Ovary (tissue), 9 donors: ENCODE data around the gene SH3GL3. TPM values are rescaled to one million over a fixed set of nuclear protein-coding genes. Genes with fewer than 3 reads are reported as not detected.

ENCODE experiments used
- DNase-seq, 5 donors: peaks; one replicate each; pipeline ENCODE4 v3.0.0-alpha.2; 2019 to 2020
- H3K27ac ChIP-seq, 2 donors: fragments of 200-600 bp; one replicate each; pipeline versions ENCODE4 v1.5.1 to v1.8.0; 2019 to 2022
- H3K27me3 ChIP-seq: fragments of 200-600 bp; one replicate; pipeline ENCODE4 v1.8.0; 2022
- H3K36me3 ChIP-seq: fragments of 200-600 bp; sonication (generic); one replicate; pipeline ENCODE4 v1.5.1; 2019
- H3K4me1 ChIP-seq: one replicate; pipeline ENCODE4 v1.8.1; 2013; ENCODE audit warnings: mild to moderate bottlenecking, moderate library complexity; ENCODE audit not compliant: insufficient read depth
- H3K4me3 ChIP-seq: fragments of 200-600 bp; sonication (generic); one replicate; pipeline ENCODE4 v1.5.1; 2017
- H3K9me3 ChIP-seq, 2 donors: fragments of 200-600 bp in 1 of 2; sonication (generic) in 1 of 2; one replicate each; pipeline versions ENCODE4 v1.5.1 to v1.8.1; 2013 to 2019; ENCODE audit warnings: mild to moderate bottlenecking in 1 of 2, moderate library complexity in 1 of 2
- EP300 ChIP-seq: sonication (generic); formaldehyde crosslinking; IDR thresholded peaks from one replicate; pipeline ENCODE4 v1.6.1; 2017; ENCODE audit warnings: antibody characterized with exemption
- POLR2A ChIP-seq: fragments of 450-650 bp; IDR thresholded peaks from one replicate; pipeline ENCODE4 v1.6.1; 2017; ENCODE audit warnings: antibody characterized with exemption, mild to moderate bottlenecking, moderate library complexity
- WGBS, 3 donors: extraction: QIAGEN DNeasy Blood & Tissue Kit in 1 of 3; methylation state at CpG; one replicate each; pipeline versions ENCODE4 v1.1.5 to v1.1.7; 2013 to 2017; 5-methylcytosine and 5-hydroxymethylcytosine counted together
- intact Hi-C, 4 donors: fragments of 100-400 bp; cut with DNase I; formaldehyde crosslinking; loops; one replicate each; pipeline versions ENCODE4 v1.11.0 to v1.15.1; 2022 to 2023
- polyA plus RNA-seq, 2 donors: library from polyadenylated mRNA; stranded (reverse); fragments of 200-250 nt in 1 of 2; fragments of 350-450 nt in 1 of 2; fragmentation: Illumina TruSeq in 1 of 2; extraction: RNeasy Lipid Tissue Mini Kit (QIAGEN cat#74804) in 1 of 2; gene quantifications; one replicate each; pipeline ENCODE4 v1.2.3, GENCODE V29; 2013 to 2014
- total RNA-seq, 7 donors: library from RNA; depleted of rRNA in 2 of 7; stranded (reverse); fragments of >200 nt in 2 of 7; fragmentation: NEBNext Ultra II Directional in 3 of 7; extraction: Animal tissue kit (Norgen Biotek cat#: 25700) in 3 of 7; gene quantifications; one replicate each; pipeline versions ENCODE4 v1.1.0 to v1.2.4, GENCODE V29; 2016 to 2023
- TF ChIP-seq, protein P1 (sequence below), 3 donors: fragments of 450-650 bp in 2 of 3; fragments of 200-600 bp in 1 of 3; IDR thresholded peaks; one replicate each; pipeline versions ENCODE4 v1.5.1 to v1.8.0; 2016 to 2022; ENCODE audit warnings: antibody characterized with exemption in 3 of 3, mild to moderate bottlenecking in 1 of 3
- donor health status: DM: no; HTN: no; CAD: no; lungs with moderate emphysema.
- donor health status: DM: no; HTN: no; CAD: no.
- donor health status: Bipolar disorder and iron deficiency.
- donor health status: DM: yes; HTN: yes; CAD: no.
- donor health status: DM: no; HTN: no; CAD: no.
- donor health status: DM: yes; HTN: yes; CAD: no.

SH3GL3 gene
- total and polyA plus RNA-seq, 9 donors, result 0.25 to 4.9 (median 0.55) TPM; not detected in 1

DNA sequence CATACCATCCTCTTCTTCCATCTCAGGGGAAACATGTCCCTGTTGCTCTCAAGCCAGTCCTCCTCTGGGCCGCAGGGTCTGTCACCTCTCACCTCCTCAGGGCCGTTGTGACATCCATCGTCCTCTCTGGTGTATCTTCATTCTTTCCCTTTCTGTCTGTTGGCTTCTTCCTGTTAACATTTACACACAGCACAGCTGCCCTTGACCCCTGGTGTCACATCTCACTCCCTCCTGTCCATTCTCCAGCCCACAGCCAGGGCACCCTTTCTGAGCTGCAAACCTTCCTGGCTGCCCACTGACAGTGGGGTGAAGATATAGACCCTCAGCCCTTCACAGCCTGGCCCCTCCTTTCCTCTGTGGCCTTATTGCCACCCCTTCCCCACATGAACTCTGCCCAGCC lies 127.2 kb downstream of the SH3GL3 start:
- WGBS, 3 donors, result 20 to 54% (median 34%) methylated on average over 3 of the region's 3 CpGs
- TF ChIP-seq, protein P1, sequence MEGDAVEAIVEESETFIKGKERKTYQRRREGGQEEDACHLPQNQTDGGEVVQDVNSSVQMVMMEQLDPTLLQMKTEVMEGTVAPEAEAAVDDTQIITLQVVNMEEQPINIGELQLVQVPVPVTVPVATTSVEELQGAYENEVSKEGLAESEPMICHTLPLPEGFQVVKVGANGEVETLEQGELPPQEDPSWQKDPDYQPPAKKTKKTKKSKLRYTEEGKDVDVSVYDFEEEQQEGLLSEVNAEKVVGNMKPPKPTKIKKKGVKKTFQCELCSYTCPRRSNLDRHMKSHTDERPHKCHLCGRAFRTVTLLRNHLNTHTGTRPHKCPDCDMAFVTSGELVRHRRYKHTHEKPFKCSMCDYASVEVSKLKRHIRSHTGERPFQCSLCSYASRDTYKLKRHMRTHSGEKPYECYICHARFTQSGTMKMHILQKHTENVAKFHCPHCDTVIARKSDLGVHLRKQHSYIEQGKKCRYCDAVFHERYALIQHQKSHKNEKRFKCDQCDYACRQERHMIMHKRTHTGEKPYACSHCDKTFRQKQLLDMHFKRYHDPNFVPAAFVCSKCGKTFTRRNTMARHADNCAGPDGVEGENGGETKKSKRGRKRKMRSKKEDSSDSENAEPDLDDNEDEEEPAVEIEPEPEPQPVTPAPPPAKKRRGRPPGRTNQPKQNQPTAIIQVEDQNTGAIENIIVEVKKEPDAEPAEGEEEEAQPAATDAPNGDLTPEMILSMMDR (IDR thresholded peaks at IDR 0.05), result no peak
- TF ChIP-seq EP300 (no peak), POLR2A (no peak)
- intact Hi-C loops, result loop anchor here in 2 of 4 donors (5.0 to 10.0 kb wide), 2 partner anchors 170 to 458 kb away; no protein-coding TSS in a partner anchor
- no peak for DNase-seq
- Histone ChIP-seq H3K27ac (no peak overlapping the region), H3K9me3 (no peaks in the 10 kb centered on the region), H3K27me3 (no peaks in the 10 kb centered on the region), H3K4me1 (no peaks in the 10 kb centered on the region), H3K4me3 (no peak overlapping the region), H3K36me3 (no peaks in the 10 kb centered on the region)

GRCh38 chr15:83578691-83579090 lies 131.6 kb downstream of the SH3GL3 start:
- 92 to 94% (median 92%) methylated on average over 8 of the region's 8 CpGs for WGBS, 3 donors
- Histone ChIP-seq H3K4me3 (no peak overlapping the region), H3K27ac (no peak overlapping the region), H3K36me3 (no peaks in the 10 kb centered on the region), H3K4me1 (no peaks in the 10 kb centered on the region), H3K9me3 (no peaks in the 10 kb centered on the region), H3K27me3 (no peaks in the 10 kb centered on the region)
- no peak for DNase-seq
- intact Hi-C loops, result loop anchor here in 1 of 4 donors (10.0 kb wide), 1 partner anchor 166 kb away; no protein-coding TSS in a partner anchor
- TF ChIP-seq, protein P1 (IDR thresholded peaks at IDR 0.05), result no peak
- no peak for TF ChIP-seq EP300
- no peak for TF ChIP-seq POLR2A

DNA sequence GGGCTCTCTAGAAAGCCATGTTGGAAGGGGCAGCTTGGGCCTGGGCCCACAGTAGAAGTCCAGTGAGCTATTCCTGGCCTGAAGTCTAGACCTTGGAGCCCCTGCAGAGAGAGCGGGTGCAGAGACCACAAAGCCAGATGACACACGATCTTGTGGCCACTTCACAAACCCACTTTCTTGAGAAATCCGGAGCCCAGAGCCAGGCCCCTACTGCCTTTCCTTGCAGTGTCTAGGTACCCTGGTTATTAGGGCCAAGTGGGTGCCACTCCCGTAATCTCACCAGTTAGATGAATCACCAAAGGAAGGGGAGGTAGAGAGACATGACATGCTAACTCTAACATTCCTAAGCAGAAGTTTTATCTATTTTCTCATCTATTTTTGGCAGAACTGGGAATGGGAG lies 134.2 kb downstream of the SH3GL3 start:
- Histone ChIP-seq H3K36me3 (no peaks in the 10 kb centered on the region), H3K9me3 (no peaks in the 10 kb centered on the region), H3K4me3 (no peak overlapping the region), H3K27me3 (no peaks in the 10 kb centered on the region), H3K4me1 (no peaks in the 10 kb centered on the region), H3K27ac (no peak overlapping the region)
- TF ChIP-seq, protein P1 (IDR thresholded peaks at IDR 0.05), result no peak
- TF ChIP-seq POLR2A (no peak), EP300 (no peak)
- intact Hi-C loops, result no loop called here
- 93 to 100% (median 95%) methylated on average over 4 of the region's 4 CpGs for WGBS, 3 donors
- no peak for DNase-seq

DNA sequence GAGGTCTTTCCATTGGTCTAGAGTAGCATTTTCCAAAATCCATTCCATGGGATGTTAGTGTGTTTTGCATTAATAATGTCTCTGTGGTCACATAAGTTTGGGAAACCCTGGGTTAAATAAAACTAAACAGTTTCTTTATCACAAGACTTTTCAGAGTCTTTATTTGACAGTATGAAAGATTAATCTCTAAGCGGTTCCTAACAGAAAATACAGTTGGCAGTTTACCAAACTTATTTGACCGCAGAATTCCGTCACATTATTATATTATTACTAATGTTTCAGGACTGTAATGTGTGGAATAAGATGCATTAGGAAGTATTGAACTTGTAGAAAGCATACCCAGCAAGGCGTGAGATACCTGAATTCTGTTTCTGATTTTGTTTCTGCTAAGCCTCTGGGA lies 135.2 kb downstream of the SH3GL3 start:
- Histone ChIP-seq H3K27me3 (no peaks in the 10 kb centered on the region), H3K36me3 (no peaks in the 10 kb centered on the region), H3K27ac (no peak overlapping the region), H3K4me1 (no peaks in the 10 kb centered on the region), H3K9me3 (no peaks in the 10 kb centered on the region), H3K4me3 (no peak overlapping the region)
- no peak for DNase-seq
- intact Hi-C loops, result no loop called here
- TF ChIP-seq, protein P1 (IDR thresholded peaks at IDR 0.05), result no peak
- no peak for TF ChIP-seq POLR2A
- TF ChIP-seq EP300, result no peak
- 23 to 34% (median 31%) methylated on average over 4 of the region's 4 CpGs for WGBS, 3 donors
